ENCODE data around the gene IMP4.

The IMP4 gene

DNA sequence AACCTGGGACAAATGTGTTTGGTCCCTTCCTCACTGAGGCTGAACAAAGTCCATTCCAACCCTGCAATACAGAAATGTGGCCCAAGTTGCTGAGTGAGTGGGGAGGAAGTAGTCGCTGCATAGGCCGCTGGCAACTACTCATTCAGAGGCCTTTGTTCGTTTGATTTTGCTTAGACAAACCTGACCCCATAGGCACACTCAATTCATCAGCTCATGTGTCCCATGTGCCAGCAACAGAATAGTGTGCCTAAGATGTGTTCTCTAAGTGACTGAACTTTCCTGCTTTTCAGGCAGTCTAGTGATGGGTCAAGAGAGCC lies 36.2 kb downstream of the IMP4 start:
- POLR2A ChIA-PET, result no interaction called here
- no peak overlapping the region for H3K4me3 ChIP-seq (ENCODE audit: low read depth, low read length)
- TF ChIP-seq, protein P1, sequence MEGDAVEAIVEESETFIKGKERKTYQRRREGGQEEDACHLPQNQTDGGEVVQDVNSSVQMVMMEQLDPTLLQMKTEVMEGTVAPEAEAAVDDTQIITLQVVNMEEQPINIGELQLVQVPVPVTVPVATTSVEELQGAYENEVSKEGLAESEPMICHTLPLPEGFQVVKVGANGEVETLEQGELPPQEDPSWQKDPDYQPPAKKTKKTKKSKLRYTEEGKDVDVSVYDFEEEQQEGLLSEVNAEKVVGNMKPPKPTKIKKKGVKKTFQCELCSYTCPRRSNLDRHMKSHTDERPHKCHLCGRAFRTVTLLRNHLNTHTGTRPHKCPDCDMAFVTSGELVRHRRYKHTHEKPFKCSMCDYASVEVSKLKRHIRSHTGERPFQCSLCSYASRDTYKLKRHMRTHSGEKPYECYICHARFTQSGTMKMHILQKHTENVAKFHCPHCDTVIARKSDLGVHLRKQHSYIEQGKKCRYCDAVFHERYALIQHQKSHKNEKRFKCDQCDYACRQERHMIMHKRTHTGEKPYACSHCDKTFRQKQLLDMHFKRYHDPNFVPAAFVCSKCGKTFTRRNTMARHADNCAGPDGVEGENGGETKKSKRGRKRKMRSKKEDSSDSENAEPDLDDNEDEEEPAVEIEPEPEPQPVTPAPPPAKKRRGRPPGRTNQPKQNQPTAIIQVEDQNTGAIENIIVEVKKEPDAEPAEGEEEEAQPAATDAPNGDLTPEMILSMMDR (IDR thresholded peaks at IDR 0.05; ENCODE audit: insufficient read depth, low read length, missing control alignments), result no peak
- DNase-seq (ENCODE audit: low read depth, low spot score), result no peak
- CTCF ChIA-PET, result interaction anchor here (5.7 kb wide), 1 partner anchor 11 kb away, joined by 30 read pairs; no protein-coding TSS in a partner anchor

DNA sequence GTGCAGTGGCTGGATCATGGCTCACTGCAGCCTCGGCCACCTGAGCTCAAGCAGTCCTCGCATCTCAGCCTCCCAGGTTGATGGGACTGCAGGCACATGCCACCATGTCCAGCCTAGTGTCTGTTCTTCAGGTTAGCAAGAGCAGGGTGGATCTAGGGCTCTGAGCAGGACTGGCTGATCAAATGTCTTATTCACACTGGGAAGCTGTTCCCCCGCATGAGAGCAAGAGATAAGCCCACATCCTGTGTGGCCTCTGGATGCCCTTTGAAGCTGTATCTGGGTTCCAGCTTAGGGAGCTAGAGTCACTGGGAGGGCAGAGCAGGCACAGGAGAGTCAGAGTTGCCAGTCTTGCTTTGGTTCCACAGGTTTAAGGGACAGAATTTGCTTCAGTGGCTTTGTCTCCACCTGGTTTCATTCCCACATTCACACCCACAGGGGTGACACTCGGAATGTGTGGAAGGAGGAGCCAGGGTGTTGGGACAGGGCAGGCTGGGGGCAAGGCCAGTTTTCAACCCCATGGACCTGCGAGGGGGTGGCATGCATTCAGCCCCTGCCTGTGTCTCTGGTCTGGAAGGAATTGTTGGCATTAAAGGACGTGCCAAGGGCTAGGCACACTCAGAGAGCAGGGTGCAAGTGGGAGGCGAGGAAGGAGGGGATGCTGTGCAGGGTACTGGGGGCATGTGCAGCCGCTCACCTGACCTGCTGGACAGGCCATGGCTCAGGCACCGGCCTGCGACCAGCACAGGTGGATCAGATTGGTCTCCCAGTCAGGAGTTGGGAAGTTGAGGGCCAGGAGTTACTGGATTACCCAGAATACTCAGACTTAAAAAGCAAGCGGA lies 37.6 kb downstream of the IMP4 start:
- no peak for DNase-seq (ENCODE audit: low read depth, low spot score)
- H3K4me3 ChIP-seq (ENCODE audit: low read depth, low read length), result no peak overlapping the region
- TF ChIP-seq, protein P1 (IDR thresholded peaks at IDR 0.05; ENCODE audit: insufficient read depth, low read length, missing control alignments), result no peak
- POLR2A ChIA-PET, result no interaction called here
- CTCF ChIA-PET, result interaction anchor here (5.7 to 6.5 kb wide), 2 partner anchors 7 to 10 kb away, joined by 30 to 43 read pairs; no protein-coding TSS in a partner anchor

DNA sequence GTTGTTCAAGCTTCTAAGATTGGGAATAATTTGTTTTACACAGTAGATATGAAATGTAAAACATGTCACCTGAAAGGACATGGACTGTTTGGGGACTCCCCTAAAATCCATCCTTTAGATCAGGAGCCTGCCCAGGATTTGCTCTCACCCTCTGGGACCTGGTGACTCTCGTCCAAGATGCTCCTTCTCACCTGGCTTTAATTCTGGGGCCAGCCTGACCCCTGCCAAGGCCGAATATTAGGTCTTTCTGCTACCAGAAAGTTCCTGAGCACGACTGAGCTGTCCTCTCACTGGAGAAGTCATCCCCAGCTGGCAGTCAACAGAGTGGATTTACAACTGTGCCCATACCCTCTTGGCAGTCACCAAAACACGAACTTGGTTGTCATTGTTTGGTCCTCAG lies 38.4 kb downstream of the IMP4 start:
- no peak overlapping the region for H3K4me3 ChIP-seq (ENCODE audit: low read depth, low read length)
- no peak for DNase-seq (ENCODE audit: low read depth, low spot score)
- TF ChIP-seq, protein P1 (IDR thresholded peaks at IDR 0.05; ENCODE audit: insufficient read depth, low read length, missing control alignments), result no peak
- POLR2A ChIA-PET, result no interaction called here
- CTCF ChIA-PET, result interaction anchor here (6.5 kb wide), 1 partner anchor 8 kb away, joined by 43 read pairs; no protein-coding TSS in a partner anchor

DNA sequence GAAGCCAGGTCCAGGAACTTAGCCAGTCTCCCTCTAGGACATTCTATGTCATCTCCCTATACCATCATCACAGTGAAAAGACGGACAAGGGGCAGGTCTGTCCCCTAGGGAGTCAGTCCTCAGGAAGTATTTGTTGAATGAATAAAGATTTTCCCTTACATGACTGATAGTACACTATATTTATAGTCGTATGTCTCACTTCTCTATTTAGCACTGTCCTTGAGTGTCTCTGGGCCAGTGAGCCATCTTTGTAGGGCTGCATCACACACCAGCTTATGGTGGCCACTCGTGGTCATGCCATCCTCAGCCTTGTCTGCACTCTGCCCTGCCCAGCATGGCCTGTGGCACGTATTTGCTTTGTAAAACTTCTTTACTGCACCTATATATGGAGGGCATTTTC lies 38.9 kb downstream of the IMP4 start:
- ChIA-PET POLR2A (interaction anchor here (0.7 kb wide), 1 partner anchor 631 kb away, joined by 3 read pairs; no protein-coding TSS in a partner anchor), CTCF (interaction anchor here (6.5 kb wide), 1 partner anchor 8 kb away, joined by 43 read pairs; no protein-coding TSS in a partner anchor)
- no peak for DNase-seq (ENCODE audit: low read depth, low spot score)
- TF ChIP-seq, protein P1 (IDR thresholded peaks at IDR 0.05; ENCODE audit: insufficient read depth, low read length, missing control alignments), result no peak
- no peak overlapping the region for H3K4me3 ChIP-seq (ENCODE audit: low read depth, low read length)

DNA sequence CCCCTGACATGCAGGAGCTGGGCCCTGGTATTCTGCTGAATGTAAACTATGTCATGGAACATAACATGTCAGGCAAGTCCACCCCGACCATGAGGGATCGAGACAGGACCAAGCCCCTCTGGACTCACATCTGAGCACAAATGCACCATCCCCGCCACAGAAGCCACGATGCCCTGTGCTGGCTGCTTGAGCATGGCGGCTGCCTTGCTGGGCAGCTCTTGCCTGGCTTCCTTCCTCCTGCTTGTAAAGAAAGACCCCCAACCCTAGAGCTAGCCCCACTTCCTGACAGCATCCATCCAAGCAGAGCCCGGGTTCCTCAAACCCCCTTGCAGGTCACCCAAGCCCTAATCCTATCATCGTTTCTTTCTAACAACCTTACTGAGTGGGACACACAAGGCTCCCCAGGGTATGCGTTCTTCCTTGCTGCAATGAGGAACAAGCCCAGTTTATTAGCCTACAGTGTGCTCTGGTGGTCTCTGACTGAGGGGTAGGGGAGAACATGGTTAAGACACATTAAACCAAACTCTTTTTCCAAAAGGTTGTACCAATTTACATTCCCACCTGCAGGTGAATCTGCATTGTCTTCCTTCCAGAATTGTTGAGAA lies 39.7 kb downstream of the IMP4 start:
- ChIA-PET POLR2A (interaction anchor here (0.7 kb wide), 1 partner anchor 630 kb away, joined by 3 read pairs; no protein-coding TSS in a partner anchor), CTCF (interaction anchor here (1.2 to 6.5 kb wide), 2 partner anchors 9 kb away, joined by 3 to 43 read pairs; no protein-coding TSS in a partner anchor)
- TF ChIP-seq, protein P1 (IDR thresholded peaks at IDR 0.05; ENCODE audit: insufficient read depth, low read length, missing control alignments), result no peak

DNA sequence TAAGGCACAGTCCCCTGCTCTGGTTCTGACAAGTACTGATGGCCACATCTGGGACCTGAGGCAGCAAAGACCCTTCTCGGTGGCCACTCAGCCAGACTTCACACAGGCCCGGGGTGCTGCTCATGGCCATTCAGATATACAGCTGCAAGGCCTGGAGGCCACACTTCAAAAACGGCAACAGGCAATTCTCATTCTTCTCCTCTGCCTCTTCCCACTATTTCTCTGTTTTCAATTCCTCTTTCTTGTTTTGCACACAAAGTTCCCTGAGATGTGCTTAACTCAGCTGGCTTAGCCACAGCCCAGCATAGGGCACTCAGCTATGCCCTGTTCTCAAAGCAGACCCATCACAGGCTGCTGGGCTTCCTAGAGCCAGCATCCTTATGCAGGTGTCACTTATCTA lies 43.0 kb downstream of the IMP4 start:
- DNase-seq (ENCODE audit: low read depth, low spot score), result no peak
- H3K4me3 ChIP-seq (ENCODE audit: low read depth, low read length), result no peak overlapping the region
- CTCF ChIA-PET, result interaction anchor here (0.6 to 6.5 kb wide), 2 partner anchors 13 to 536 kb away, joined by 4 to 43 read pairs; no protein-coding TSS in a partner anchor
- POLR2A ChIA-PET, result no interaction called here
- TF ChIP-seq, protein P1 (IDR thresholded peaks at IDR 0.05; ENCODE audit: insufficient read depth, low read length, missing control alignments), result no peak

More for the DNA sequence above, 39.7 kb downstream of the IMP4 start:
- DNase-seq (ENCODE audit: low read depth, low spot score), result no peak
- no peak overlapping the region for H3K4me3 ChIP-seq (ENCODE audit: low read depth, low read length)
